Activated CD8-positive, alpha-beta memory T cell treated with anti-CD3 and anti-CD28 coated beads for 48 hours (primary cell): Measurements from ENCODE around the gene DPEP2.

Experiments used
- DNase-seq, 3 experiments: peaks; one replicate each; pipeline ENCODE4 v3.0.0-alpha.2; 2020; ENCODE audit warnings: low read depth in 2 of 3, low spot score in 2 of 3

Gene DPEP2

GRCh38 chr16:67959536-67960329 is 39.6 kb downstream of the DPEP2 start:
- no peak for DNase-seq

DNA sequence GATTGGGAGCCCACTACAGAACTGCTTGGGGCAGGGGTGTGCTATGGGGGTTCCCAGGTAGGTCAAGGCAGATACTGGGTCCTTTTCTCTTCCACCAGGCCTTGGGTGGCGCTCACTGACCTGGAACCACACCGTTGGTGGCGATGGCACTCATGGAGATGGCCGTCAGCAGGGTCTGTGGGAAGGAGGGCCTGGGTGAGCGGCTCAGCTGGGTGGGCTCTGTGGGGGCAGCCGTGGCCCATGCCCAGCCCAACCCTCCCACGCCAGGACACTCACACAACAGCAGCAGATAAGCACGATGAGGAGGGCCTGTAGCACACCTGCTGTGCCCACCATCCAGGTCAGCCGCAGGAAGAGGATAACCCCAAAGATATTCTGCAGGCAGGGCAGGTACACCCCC is 41.7 kb downstream of the DPEP2 start:
- DNase-seq: no peak

DNA sequence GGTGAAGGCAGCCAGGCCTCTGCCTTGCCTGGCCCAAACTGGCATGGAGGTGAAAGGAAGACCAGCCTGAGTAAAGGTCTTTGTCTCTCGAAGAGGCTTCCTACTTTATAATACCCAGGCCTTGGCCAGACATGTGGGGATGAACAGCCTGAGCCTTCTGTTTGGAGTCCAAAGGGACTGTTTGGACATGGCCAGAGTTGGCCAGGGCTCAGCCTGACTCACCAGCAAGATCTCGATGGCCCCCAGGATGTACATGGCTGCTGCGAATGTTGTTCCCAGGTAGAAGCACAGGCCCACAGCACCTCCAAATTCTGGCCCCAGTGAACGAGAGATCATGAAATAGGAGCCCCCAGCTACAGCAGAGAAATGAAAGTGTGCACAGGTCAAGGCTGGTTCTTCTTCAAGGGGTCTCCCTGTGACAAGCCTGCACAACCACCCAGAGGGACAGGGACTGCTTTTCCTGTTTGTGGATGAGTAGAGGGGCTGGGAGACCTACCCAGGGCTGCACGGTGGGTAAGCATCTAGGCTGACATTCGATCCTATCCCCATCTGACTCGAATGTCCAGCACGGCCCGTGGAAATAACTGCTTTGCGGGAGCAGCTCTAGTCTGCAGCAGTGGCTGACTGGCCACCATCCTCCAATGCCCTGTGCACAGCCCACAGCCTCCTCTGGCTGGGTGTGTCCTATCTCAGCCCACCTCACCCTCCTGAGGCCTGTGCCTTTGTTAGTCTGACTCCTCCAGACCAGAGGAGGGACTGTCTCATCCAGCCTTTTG is 44.7 kb downstream of the DPEP2 start:
- DNase-seq: no peak

- DNase-seq: no peak
Observed at GRCh38 chr16:67953641-67954375, 45.5 kb downstream of the DPEP2 start.

DNA sequence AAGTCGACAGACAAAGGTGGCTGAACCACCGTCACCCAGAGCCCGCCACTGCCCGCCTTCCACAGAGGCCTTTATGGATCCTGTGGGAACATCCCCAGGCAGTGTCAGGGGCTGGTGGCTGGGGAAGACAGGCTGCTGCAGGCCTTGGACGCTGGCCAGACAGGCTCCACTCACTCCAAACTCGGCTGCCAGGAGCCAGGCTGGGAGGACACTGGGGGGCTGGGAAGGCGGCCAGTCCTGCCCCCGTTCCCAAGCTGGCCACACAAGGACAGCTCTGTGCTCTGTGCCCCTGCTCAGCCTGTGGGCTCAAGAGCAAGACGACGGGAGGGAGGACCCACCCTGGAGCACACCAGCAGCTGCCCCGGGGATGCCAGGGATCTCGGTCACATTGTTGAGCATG is 47.8 kb downstream of the DPEP2 start:
- DNase-seq: no peak

DNA sequence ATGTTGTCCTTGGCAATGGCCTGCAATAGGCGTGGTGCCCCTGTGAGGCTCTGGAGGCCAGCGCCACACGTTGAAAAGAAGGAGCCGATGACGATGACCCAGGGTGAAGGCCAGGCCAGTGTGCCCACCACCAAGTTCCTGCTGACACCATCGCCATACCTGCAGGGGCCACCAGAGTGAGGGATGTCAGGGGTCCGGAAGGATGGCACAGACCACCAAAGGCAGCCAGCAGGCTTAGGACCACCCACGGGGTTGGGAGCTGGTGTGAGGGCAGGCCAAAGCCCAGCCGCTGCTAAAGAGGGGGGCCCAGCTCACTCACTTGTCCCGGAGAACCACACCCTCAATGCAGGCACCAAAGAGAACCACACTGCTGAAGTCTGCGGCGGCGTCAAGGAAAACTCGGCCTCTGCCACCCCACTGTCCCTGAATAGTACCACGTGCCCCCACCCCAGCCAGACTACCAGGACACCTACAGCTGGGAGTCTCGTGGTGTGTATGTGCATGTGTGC is 48.9 kb downstream of the DPEP2 start:
- no peak for DNase-seq

DNA sequence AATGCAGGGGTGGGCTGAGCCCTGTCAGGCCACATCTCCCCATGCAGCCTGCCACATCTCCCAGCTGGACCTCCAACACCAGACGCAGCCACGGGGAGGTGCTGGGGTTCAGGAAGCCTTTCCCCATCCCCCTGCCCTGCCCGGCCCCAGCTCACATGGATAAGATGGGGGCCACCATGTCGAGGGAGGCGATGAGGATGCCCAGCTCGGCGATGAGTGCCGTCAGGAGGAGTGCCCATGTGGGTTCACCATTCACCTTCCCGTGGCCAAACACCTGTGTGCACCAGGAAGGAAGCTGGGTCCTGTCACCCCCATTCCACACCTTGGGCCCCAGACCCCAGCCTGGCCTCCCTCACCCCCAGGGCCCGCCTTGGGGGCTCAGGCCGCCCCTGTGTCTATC is 49.6 kb downstream of the DPEP2 start:
- DNase-seq: no peak

- DNase-seq: no peak
Observed at GRCh38 chr16:67948015-67948414, 51.3 kb downstream of the DPEP2 start.

GRCh38 chr16:67946966-67947558 is 52.2 kb downstream of the DPEP2 start:
- DNase-seq: no peak

DNA sequence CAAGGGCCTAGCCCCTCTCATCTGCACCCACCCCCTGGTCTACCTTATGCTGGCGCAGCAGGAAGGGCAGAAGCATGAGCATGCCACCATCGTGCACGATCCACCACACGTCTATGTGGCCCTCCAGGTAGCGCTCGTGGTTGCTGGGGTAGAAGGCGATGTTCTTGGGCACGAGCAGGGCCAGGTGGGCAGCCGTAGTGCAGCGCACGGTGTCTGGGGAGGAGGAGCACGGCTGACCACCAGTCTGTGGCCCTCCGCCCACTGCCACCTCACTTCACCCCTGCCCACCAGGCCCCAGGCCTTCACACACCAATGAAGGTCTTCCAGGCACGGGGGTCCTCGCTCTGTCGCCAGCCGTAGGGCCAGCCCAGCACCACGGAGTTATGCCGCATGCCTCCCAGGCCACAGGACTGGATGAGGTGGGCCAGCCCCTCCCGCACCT is 53.1 kb downstream of the DPEP2 start:
- DNase-seq: no peak

DNA sequence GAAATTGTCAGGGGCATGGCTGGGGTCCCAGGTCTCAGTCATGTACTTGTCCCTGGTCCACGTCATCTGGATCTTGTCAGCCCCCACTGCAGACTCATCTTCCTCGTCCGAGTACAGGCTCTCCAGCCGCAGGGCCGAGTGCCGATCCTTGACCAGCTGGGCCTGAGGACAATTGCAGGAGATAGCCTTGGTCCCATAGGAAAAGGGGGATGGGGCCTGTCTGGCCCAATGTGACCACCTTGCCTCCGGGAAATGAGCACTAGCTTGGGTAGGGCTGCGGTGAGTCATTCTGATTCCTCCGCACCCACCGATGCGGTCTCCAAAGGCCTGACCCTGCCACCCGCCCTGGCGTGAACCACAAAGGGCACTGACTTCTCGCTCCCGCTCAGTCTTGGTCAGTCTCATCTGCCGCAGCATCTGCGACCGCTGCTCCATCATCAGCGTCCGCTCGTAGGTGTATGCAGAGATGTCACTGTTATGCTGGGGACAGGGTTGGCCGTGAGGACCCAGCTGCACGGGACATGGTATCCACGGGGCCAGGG is 53.8 kb downstream of the DPEP2 start:
- DNase-seq: no peak

GRCh38 chr16:67944690-67945391 is 54.4 kb downstream of the DPEP2 start:
- no peak for DNase-seq

DNA sequence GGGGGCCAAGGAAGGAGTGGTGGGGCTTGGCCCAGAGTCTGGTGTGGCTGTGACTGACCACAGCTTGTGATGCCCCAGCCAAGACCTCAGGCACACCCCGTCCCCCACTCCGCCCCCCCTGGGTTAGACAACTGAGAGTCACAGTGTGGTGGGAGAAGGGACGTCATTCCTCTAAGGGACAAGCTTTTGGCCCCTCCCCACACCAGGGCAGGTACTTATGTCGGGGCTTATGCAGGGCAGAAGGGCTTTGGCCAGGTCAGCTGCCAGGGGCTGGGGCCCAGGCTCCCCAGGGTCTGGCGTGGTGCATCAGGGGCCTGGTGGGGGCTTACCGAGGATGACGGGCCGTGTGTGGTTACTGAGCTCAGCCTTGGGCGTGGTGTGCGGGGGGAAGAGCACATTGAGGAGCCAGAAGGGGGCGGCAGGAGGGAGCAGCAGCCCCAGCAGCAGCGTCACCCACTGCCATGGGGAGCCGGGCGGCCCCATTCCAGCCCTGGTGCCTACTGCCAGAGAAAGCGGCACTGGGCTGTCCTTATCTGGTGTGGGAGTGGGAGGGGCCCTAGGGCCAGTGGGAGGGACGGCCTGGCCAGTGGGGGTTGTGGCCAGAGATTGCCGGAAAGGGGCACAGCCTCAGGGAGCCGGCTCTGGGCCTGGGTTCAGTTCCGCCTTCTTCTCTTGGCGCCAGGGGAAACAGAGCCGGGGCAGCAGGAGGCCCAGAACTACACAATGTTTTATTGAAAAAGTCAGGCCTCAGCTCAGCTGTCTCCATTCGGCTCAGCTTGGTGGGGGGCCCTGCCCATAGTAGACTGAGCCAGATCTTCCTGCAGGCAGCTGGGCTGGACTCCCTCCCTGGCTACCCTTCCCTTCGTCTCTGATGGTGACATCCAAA is 55.4 kb downstream of the DPEP2 start, which contains the start of gene LCAT:
Gene LCAT, minus strand, starts transcription at position 502 of the 886 bp plus-strand sequence. Its CDS starts 19 bp downstream, at position 483.
- no peak for DNase-seq

- DNase-seq: no peak
Observed at GRCh38 chr16:67943256-67943618, 56.0 kb downstream of the DPEP2 start.

- no peak for DNase-seq
Observed at GRCh38 chr16:67942510-67943255, 56.6 kb downstream of the DPEP2 start.

- DNase-seq: no peak
Observed at GRCh38 chr16:67942200-67942509, 57.1 kb downstream of the DPEP2 start.

- DNase-seq: no peak
Observed at GRCh38 chr16:67941469-67942199, 57.6 kb downstream of the DPEP2 start.
